Measurements from ENCODE around the gene ZCCHC8. TPM values are rescaled to one million over a fixed set of nuclear protein-coding genes. Genes with fewer than 3 reads are reported as not detected.
"Not testable (repeated sequence)": the region's sequence is repeated elsewhere in the genome, so short reads cannot be mapped to it uniquely, and the experiment has no call there.

The ZCCHC8 gene
- total RNA-seq, 1 experiment from 2014 or later, result 40.1 TPM

- Mint-ChIP-seq H3K4me1 (ENCODE audit: low read depth, unreplicated experiment) (peaks cover 7% of the 10 kb centered on the region), H3K27ac (ENCODE audit: unreplicated experiment) (no peak overlapping the region), H3K36me3 (ENCODE audit: insufficient read depth, unreplicated experiment) (peaks cover 100% of the 10 kb centered on the region), H3K4me3 (ENCODE audit: unreplicated experiment) (no peak overlapping the region), H3K9me3 (ENCODE audit: unreplicated experiment) (no peaks in the 10 kb centered on the region), H3K27me3 (ENCODE audit: insufficient read depth, unreplicated experiment) (no peaks in the 10 kb centered on the region)
- CTCF ChIA-PET, result interaction anchor here (0.6 kb wide), 1 partner anchor 1220 kb away, joined by 3 read pairs; the partner anchor contains the start of gene CAMKK2
- no peak for TF ChIP-seq CTCF (IDR thresholded peaks at IDR 0.05; ENCODE audit: insufficient read depth in 1 of 2, low read depth in 1 of 2, low read length in 1 of 2, severe bottlenecking in 1 of 2, unreplicated experiment in 1 of 2)
- no peaks in the 10 kb centered on the region for H3K9me3 ChIP-seq
- DNase-seq, result no peak
- BruUV-seq (replicated peaks), result no TSS peak
- intact Hi-C loops (cut with micrococcal nuclease; ENCODE audit: unreplicated experiment), result no loop called here
- H3K4me3 ChIP-seq (ENCODE audit: low read depth, low read length), result no peak overlapping the region
- no peaks in the 10 kb centered on the region for H3K4me1 ChIP-seq
- POLR2A ChIA-PET, result no interaction called here
- no peaks in the 10 kb centered on the region for H3K27me3 ChIP-seq (replicated peaks; ENCODE audit: control insufficient read depth, insufficient read depth, low read length)
- peaks cover 9% of the 10 kb centered on the region for H3K36me3 ChIP-seq (ENCODE audit: control insufficient read depth, insufficient read depth, low read length)
These were observed 16.0 kb upstream of the ZCCHC8 start for GRCh38 chr12:122516544-122517361.

GRCh38 chr12:122515275-122515674, 14.5 kb upstream of the ZCCHC8 start:
- no peak overlapping the region for H3K4me3 Mint-ChIP-seq (ENCODE audit: unreplicated experiment)
- intact Hi-C loops (cut with micrococcal nuclease; ENCODE audit: unreplicated experiment), result no loop called here
- ChIA-PET CTCF (no interaction called here), POLR2A (no interaction called here)
- H3K36me3 Mint-ChIP-seq (ENCODE audit: insufficient read depth, unreplicated experiment), result peaks cover 100% of the 10 kb centered on the region
- peaks cover 7% of the 10 kb centered on the region for H3K4me1 Mint-ChIP-seq (ENCODE audit: low read depth, unreplicated experiment)
- H3K9me3 Mint-ChIP-seq (ENCODE audit: unreplicated experiment), result no peaks in the 10 kb centered on the region
- BruUV-seq (replicated peaks), result no TSS peak
- H3K27me3 ChIP-seq (replicated peaks; ENCODE audit: control insufficient read depth, insufficient read depth, low read length), result no peaks in the 10 kb centered on the region
- H3K9me3 ChIP-seq, result no peaks in the 10 kb centered on the region
- no peak overlapping the region for H3K4me3 ChIP-seq (ENCODE audit: low read depth, low read length)
- no peak overlapping the region for H3K27ac Mint-ChIP-seq (ENCODE audit: unreplicated experiment)
- H3K36me3 ChIP-seq (ENCODE audit: control insufficient read depth, insufficient read depth, low read length), result peaks cover 7% of the 10 kb centered on the region
- DNase-seq, result no peak
- H3K4me1 ChIP-seq, result no peaks in the 10 kb centered on the region
- H3K27me3 Mint-ChIP-seq (ENCODE audit: insufficient read depth, unreplicated experiment), result no peaks in the 10 kb centered on the region
- TF ChIP-seq CTCF (IDR thresholded peaks at IDR 0.05; ENCODE audit: insufficient read depth in 1 of 2, low read depth in 1 of 2, low read length in 1 of 2, severe bottlenecking in 1 of 2, unreplicated experiment in 1 of 2), result no peak

GRCh38 chr12:122513660-122514059, 12.9 kb upstream of the ZCCHC8 start:
- H3K4me1 ChIP-seq, result no peaks in the 10 kb centered on the region
- ChIA-PET POLR2A (no interaction called here), CTCF (no interaction called here)
- DNase-seq, result no peak
- no TSS peak for BruUV-seq (replicated peaks)
- peaks cover 5% of the 10 kb centered on the region for H3K36me3 ChIP-seq (ENCODE audit: control insufficient read depth, insufficient read depth, low read length)
- H3K36me3 Mint-ChIP-seq (ENCODE audit: insufficient read depth, unreplicated experiment), result peaks cover 100% of the 10 kb centered on the region
- H3K4me3 ChIP-seq (ENCODE audit: low read depth, low read length), result no peak overlapping the region
- intact Hi-C loops (cut with micrococcal nuclease; ENCODE audit: unreplicated experiment), result no loop called here
- no peak overlapping the region for H3K4me3 Mint-ChIP-seq (ENCODE audit: unreplicated experiment)
- peaks cover 7% of the 10 kb centered on the region for H3K4me1 Mint-ChIP-seq (ENCODE audit: low read depth, unreplicated experiment)
- no peak for TF ChIP-seq CTCF (IDR thresholded peaks at IDR 0.05; ENCODE audit: insufficient read depth in 1 of 2, low read depth in 1 of 2, low read length in 1 of 2, severe bottlenecking in 1 of 2, unreplicated experiment in 1 of 2)
- no peak overlapping the region for H3K27ac Mint-ChIP-seq (ENCODE audit: unreplicated experiment)
- H3K27me3 Mint-ChIP-seq (ENCODE audit: insufficient read depth, unreplicated experiment), result no peaks in the 10 kb centered on the region
- H3K9me3 Mint-ChIP-seq (ENCODE audit: unreplicated experiment), result no peaks in the 10 kb centered on the region
- H3K9me3 ChIP-seq, result no peaks in the 10 kb centered on the region
- H3K27me3 ChIP-seq (replicated peaks; ENCODE audit: control insufficient read depth, insufficient read depth, low read length), result no peaks in the 10 kb centered on the region

- H3K36me3 Mint-ChIP-seq (ENCODE audit: insufficient read depth, unreplicated experiment), result peaks cover 100% of the 10 kb centered on the region
- H3K4me1 Mint-ChIP-seq (ENCODE audit: low read depth, unreplicated experiment); H3K27ac Mint-ChIP-seq (ENCODE audit: unreplicated experiment); DNase-seq; H3K9me3 ChIP-seq; POLR2A ChIA-PET; BruUV-seq (replicated peaks); H3K9me3 Mint-ChIP-seq (ENCODE audit: unreplicated experiment); H3K4me3 ChIP-seq (ENCODE audit: low read depth, low read length); intact Hi-C loops (cut with micrococcal nuclease; ENCODE audit: unreplicated experiment); H3K36me3 ChIP-seq (ENCODE audit: control insufficient read depth, insufficient read depth, low read length); CTCF ChIA-PET; H3K27me3 Mint-ChIP-seq (ENCODE audit: insufficient read depth, unreplicated experiment); H3K27me3 ChIP-seq (replicated peaks; ENCODE audit: control insufficient read depth, insufficient read depth, low read length); H3K4me3 Mint-ChIP-seq (ENCODE audit: unreplicated experiment); H3K4me1 ChIP-seq: not testable (repeated sequence)
These were observed 12.3 kb upstream of the ZCCHC8 start for GRCh38 chr12:122513028-122513427.

Data from Caco-2 (cell line).